BJ (cell line): ENCODE data around the gene ARHGAP42. TPM values are rescaled to one million over a fixed set of nuclear protein-coding genes. Genes with fewer than 3 reads are reported as not detected.

Experiments used
- CTCF ChIA-PET: fragments of 350-600 bp; formaldehyde crosslinking; extraction: SDS; loops from one replicate; lab custom pipeline; 2021; ENCODE audit warnings: antibody characterized with exemption, inconsistent platforms; lab: Yijun Ruan, JAX
- POLR2A ChIA-PET: fragments of 300-600 bp; sonication (Branson Sonifier 250); formaldehyde crosslinking; extraction: SDS; loops from one replicate; lab custom pipeline; 2021; ENCODE audit warnings: antibody characterized with exemption; lab: Charles Lee
- DNase-seq: peaks from one replicate; pipeline ENCODE4 v3.0.0-alpha.2; 2011; ENCODE audit warnings: low read depth
- H3K27me3 ChIP-seq: 2 replicates; pipeline ENCODE4 v1.6.0; 2011; ENCODE audit warnings: low read length; ENCODE audit not compliant: control insufficient read depth, insufficient read depth
- H3K36me3 ChIP-seq: 2 replicates; pipeline ENCODE4 v1.5.1; 2011; ENCODE audit warnings: low read length; ENCODE audit not compliant: control insufficient read depth, insufficient read depth
- H3K4me3 ChIP-seq: 2 replicates; pipeline ENCODE4 v1.5.1; 2011; ENCODE audit warnings: low read depth, mild to moderate bottlenecking, control low read depth, low read length
- polyA plus RNA-seq: library from polyadenylated mRNA; depleted of rRNA; stranded (reverse); fragments of >200 nt; gene quantifications from 2 replicates; pipeline ENCODE4 v1.2.3, GENCODE V29; 2011
- TF ChIP-seq, protein P1 (sequence below): IDR thresholded peaks from 2 replicates; pipeline ENCODE4 v1.5.1; 2011; ENCODE audit warnings: low read depth, mild to moderate bottlenecking, control low read depth, inconsistent platforms, low read length, moderate library complexity; ENCODE audit not compliant: insufficient read depth

Gene ARHGAP42
- polyA plus RNA-seq, 1 experiment, result 0.76 TPM

- TF ChIP-seq, protein P1, sequence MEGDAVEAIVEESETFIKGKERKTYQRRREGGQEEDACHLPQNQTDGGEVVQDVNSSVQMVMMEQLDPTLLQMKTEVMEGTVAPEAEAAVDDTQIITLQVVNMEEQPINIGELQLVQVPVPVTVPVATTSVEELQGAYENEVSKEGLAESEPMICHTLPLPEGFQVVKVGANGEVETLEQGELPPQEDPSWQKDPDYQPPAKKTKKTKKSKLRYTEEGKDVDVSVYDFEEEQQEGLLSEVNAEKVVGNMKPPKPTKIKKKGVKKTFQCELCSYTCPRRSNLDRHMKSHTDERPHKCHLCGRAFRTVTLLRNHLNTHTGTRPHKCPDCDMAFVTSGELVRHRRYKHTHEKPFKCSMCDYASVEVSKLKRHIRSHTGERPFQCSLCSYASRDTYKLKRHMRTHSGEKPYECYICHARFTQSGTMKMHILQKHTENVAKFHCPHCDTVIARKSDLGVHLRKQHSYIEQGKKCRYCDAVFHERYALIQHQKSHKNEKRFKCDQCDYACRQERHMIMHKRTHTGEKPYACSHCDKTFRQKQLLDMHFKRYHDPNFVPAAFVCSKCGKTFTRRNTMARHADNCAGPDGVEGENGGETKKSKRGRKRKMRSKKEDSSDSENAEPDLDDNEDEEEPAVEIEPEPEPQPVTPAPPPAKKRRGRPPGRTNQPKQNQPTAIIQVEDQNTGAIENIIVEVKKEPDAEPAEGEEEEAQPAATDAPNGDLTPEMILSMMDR, result no peak
- H3K36me3 ChIP-seq, result no peaks in the 10 kb centered on the region
- DNase-seq, result no peak
- 0 out of 2 replicates have a peak, but pooled peaks cover 2% of the 10 kb centered on the region for H3K27me3 ChIP-seq
- ChIA-PET CTCF (interaction anchor here (1.1 to 1.2 kb wide), 2 partner anchors 12 to 18 kb away, joined by 3 read pairs; no protein-coding TSS in a partner anchor), POLR2A (no interaction called here)
- no peak overlapping the region for H3K4me3 ChIP-seq
These were observed 143.2 kb downstream of the ARHGAP42 start for GRCh38 chr11:100830274-100830673.

- ChIA-PET POLR2A (no interaction called here), CTCF (interaction anchor here (1.0 to 1.6 kb wide), 4 partner anchors 13 to 98 kb away, joined by 3 to 5 read pairs (median 4); no protein-coding TSS in a partner anchor)
- TF ChIP-seq, protein P1, result no peak
- DNase-seq, result no peak
- H3K4me3 ChIP-seq, result no peak overlapping the region
- no peaks in the 10 kb centered on the region for H3K27me3 ChIP-seq
- H3K36me3 ChIP-seq, result no peaks in the 10 kb centered on the region
These were observed 144.1 kb downstream of the ARHGAP42 start for GRCh38 chr11:100830978-100831732.

GRCh38 chr11:100831929-100832494 is 144.9 kb downstream of the ARHGAP42 start:
- TF ChIP-seq, protein P1, result no peak
- ChIA-PET CTCF (interaction anchor here (0.9 to 1.6 kb wide), 2 partner anchors 99 to 286 kb away, joined by 4 to 5 read pairs; no protein-coding TSS in a partner anchor), POLR2A (no interaction called here)
- no peak for DNase-seq
- Histone ChIP-seq H3K36me3 (no peaks in the 10 kb centered on the region), H3K4me3 (no peak overlapping the region), H3K27me3 (no peaks in the 10 kb centered on the region)

DNA sequence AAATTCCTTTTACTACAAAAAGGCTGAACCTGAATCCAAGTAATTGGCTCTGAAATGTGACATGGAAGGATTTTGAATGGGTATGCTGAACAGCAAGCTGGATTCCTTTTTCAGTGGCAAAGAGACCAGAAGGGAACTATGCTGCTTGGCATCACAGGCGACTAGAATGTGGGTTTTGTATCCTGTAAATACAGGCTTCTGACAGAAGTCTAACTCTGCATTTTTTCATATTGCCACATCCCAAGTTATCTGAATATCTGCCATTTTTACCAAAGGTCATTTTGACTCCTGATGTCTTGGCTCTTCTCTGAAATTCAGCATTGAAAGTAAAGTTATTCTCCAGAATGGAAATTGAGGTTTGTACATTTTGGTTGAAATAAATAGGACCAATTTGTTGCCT is 145.7 kb downstream of the ARHGAP42 start:
- CTCF ChIA-PET, result interaction anchor here (0.8 to 0.9 kb wide), 2 partner anchors 150 to 287 kb away, joined by 3 to 4 read pairs; no protein-coding TSS in a partner anchor
- Histone ChIP-seq H3K36me3 (no peaks in the 10 kb centered on the region), H3K4me3 (no peak overlapping the region), H3K27me3 (no peaks in the 10 kb centered on the region)
- TF ChIP-seq, protein P1, result no peak
- DNase-seq, result no peak
- POLR2A ChIA-PET, result no interaction called here

GRCh38 chr11:100833276-100833675 is 146.2 kb downstream of the ARHGAP42 start:
- TF ChIP-seq, protein P1, result no peak
- Histone ChIP-seq H3K4me3 (no peak overlapping the region), H3K27me3 (no peaks in the 10 kb centered on the region), H3K36me3 (no peaks in the 10 kb centered on the region)
- DNase-seq, result no peak
- CTCF ChIA-PET, result interaction anchor here (0.8 to 0.9 kb wide), 2 partner anchors 150 to 288 kb away, joined by 3 to 4 read pairs; no protein-coding TSS in a partner anchor
- POLR2A ChIA-PET, result no interaction called here
